ENCODE results near the gene GREB1L.

GREB1L gene

GRCh38 chr18:21450503-21450902 lies 208.5 kb downstream of the GREB1L start:
- no peak for DNase-seq (ENCODE audit: low spot score)

DNA sequence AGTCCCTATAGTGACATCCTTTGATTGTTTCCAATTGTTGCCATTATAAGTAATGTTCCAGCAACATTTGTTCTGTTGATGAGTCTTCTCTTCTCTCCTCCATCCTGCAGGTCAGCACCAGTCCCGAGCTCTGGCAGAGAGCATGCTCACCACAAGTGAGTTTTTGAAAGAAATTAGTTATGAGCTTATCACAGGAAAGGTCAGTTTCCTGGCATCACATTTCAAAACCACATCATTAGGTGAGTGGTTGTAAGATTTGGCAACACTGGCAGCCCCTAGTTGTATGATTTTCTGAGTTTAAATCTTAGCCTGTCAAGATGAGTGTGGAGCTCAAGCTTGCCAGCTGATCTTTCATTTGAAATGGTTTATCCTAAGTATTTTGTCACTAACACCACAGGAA lies 208.9 kb downstream of the GREB1L start:
- DNase-seq (ENCODE audit: low spot score) = no peak

- DNase-seq (ENCODE audit: low spot score) = no peak
Observed at GRCh38 chr18:21451851-21452250, 209.8 kb downstream of the GREB1L start.

DNA sequence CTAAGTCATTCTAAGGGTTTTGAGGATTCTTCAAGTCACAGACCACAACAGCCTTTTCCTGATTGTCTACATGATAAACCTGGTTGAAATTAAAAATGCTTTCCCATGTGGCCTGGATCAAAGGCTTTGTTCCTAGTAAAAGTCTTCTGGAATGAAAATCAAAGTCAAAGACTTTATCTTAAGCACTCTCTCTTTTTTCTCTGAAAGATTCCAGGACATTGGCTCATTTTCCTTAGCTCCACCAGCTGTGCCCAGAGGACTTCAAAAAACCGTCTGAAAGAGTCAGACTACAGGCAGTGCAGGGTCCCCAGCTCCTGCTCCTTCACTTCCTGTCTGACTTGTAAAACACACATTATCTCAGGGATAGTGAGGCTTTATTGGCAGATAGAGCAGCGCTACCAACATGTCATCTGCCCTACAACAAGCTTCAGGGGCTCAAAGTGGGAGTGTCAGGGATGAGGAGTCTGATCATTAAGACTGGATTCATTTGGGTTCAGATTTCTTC lies 210.3 kb downstream of the GREB1L start:
- no peak for DNase-seq (ENCODE audit: low spot score)

DNA sequence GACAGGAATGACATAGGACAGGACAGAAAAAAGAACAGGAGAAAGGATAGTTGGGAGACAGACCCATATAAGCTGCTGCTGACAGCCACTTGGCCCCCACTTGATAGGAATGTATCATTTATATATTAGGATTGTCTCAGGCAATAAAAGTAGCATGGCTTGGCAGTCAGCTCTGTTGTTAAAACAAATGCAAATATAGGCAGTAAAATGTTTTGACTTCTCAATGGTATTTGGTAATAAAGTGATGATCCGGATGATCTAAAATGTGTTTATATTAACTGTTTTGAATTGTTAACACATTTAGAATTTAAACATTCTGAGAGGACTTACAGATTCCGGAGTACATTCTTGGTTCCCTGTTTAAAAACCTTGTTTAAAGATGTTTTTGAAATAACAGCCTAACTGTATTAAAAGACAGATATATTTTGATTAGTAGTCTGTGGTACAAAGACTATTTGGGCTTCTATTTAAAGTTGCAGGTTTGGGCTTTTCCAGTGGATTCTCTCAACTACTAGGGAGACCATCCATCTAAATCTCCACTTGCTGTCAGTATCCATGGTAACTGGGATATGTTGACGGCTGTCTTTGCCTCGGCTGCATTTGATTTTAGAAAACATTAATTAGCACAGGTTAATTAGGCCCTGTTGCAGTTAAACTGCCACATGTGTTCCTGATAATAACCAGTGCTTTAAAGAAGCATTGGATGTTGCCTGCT lies 210.9 kb downstream of the GREB1L start:
- no peak for DNase-seq (ENCODE audit: low spot score)

DNA sequence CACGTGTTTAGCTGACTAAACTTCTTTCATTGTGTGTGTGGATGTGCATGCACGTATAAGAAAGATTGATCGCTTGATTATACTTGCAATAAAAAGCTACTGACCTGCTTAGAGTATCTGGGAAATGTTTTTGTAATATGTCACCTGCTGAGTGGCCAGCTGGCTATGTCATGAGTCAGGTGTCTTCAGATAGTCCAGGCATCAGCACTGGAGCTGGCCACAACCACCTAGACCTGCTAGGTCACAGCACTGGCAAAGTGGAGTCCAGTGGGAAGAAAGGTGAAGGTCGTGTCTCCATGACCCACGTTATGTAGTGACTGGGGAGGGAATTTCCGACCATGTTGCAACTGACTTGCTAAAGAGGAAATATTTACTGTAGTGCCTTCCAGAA lies 211.5 kb downstream of the GREB1L start:
- no peak for DNase-seq (ENCODE audit: low spot score)

DNA sequence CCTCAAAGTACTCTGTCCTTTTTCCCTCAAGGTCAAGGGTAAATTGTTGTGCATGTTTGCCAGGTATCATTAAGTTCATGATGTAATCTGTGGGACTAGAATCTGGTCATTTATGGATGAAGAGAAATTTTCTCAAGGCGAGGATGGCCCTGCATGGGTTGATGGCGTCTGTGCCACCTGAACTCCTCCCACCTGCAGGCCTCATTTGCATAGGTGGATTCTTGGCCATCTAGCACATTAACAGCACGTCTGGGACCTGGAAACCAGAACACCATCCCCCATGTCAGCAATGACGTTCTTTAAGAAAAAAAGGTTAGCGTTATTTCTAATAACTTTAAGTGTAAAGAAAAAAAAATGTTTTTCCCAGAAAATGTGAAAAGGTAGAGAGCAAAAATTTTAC lies 212.7 kb downstream of the GREB1L start:
- no peak for DNase-seq (ENCODE audit: low spot score)

GRCh38 chr18:21456428-21457178 lies 214.6 kb downstream of the GREB1L start:
- no peak for DNase-seq (ENCODE audit: low spot score)

DNA sequence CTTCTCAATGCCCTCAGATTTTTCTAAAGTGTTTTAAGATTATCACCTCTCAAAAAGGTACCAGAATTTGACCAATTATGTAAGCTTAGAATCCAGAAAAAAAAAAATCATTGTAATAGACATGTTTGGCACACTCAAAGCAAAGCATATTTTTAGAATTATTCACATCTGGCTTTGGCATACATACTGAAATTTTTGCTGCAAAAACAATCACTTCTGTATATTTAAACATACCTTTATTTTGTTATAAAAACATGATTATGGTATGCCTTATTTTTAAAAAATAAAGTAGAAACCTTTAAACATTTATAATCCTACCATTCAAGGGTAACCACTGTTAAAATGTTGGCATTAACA lies 215.1 kb downstream of the GREB1L start:
- DNase-seq (ENCODE audit: low spot score) = no peak

GRCh38 chr18:21458310-21458709 lies 216.3 kb downstream of the GREB1L start:
- no peak for DNase-seq (ENCODE audit: low spot score)

DNA sequence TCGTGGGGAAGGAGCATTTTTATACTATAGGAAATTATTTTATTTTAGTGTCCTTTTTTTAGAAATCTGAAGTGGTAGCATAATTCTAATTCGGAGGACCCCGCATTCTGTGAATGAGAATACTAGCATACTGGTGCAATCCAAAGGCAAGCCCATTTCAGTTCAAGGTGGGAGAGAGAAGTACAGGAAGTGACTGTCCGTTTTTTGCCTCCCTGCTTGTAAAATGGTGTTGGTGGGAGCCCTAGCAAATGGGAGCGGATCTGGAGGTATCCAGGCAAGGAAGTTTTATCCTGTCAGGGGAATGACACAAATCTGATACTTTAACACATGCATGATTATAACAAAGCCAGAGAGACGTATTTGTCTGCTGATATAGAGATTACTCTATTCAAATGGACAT lies 216.8 kb downstream of the GREB1L start:
- DNase-seq (ENCODE audit: low spot score) = no peak

- DNase-seq (ENCODE audit: low spot score) = no peak
Observed at GRCh38 chr18:21459706-21460286, 217.8 kb downstream of the GREB1L start.

GRCh38 chr18:21461460-21461859 lies 219.4 kb downstream of the GREB1L start:
- no peak for DNase-seq (ENCODE audit: low spot score)

- no peak for DNase-seq (ENCODE audit: low spot score)
Observed at GRCh38 chr18:21463718-21464117, 221.7 kb downstream of the GREB1L start.

GRCh38 chr18:21468514-21469164 lies 226.6 kb downstream of the GREB1L start:
- DNase-seq (ENCODE audit: low spot score) = no peak

DNA sequence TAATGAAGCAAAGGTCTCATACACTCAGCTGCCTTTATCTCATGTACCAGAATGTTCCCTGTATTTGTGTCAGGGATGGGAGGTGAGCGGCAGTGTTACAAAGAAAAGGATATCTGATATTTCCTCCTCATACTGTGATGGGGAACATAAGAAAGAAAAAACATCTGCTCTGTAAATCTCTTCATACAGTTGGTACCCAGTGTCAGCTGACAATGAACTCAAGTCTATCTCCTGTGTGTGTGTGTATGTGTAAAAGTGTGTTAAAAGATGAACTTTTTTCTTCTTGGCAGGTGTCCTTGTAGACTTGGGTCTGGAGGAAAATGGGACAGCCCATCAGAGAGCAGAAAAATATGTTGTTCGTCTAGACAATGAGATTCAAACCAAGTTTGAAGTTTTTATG lies 230.7 kb downstream of the GREB1L start:
- no peak for DNase-seq (ENCODE audit: low spot score)

- DNase-seq (ENCODE audit: low spot score) = no peak
Observed at GRCh38 chr18:21474621-21475020, 232.6 kb downstream of the GREB1L start.

DNA sequence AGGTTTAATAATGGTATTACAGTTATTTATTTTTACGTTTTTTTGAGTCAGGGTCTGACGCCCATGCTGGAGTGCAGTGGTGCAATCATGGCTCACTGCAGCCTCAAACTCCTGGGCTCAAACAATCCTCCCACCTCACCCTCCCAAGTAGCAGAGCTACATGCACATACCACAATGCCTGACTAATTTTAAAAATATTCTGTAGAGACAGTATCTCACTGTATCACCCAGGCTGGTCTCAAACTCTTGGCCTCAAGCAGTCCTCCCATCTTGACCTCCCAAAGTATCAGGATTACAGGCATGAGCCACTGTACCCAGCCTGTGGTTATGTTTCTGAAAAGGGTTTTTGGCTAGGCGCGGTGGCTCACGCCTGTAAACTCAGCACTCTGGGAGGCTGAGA lies 237.7 kb downstream of the GREB1L start:
- DNase-seq (ENCODE audit: low spot score) = no peak

DNA sequence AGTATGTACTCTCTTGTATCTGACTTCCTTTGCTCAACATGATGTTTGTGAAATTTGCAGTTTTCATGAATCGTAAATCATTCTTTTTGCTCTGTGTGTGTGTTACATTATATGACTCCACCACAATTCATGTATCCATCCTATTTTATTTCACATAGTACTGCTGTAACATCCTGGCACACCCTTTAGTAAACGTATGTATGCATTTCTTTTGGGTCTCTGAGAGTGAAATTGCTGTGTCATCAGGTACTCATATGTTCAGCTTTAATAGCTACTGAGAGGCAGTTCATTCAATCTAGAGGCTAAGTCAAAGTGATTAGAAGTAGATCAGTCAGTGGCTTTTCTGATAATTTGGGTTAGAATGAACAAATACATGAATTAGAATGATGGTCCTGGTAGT lies 239.7 kb downstream of the GREB1L start:
- no peak for DNase-seq (ENCODE audit: low spot score)

DNA sequence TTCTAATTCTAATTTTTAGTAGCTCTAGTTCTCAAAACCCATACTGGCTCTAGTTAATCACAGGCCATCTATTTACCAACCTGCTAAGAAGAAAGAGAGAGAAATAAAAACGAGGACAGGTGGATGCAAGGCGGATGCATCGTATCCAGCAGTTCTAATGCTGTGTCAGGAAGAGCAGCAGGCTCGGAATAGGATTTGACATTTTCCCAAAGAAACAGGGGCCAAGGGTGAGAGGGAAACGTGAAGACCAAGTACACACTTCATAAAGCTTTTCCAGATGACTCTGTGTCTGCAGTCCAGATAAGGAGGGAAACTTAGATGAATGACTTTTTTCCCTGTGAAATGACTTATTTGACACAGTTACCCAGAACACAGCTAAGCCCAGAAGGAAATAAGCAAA lies 241.0 kb downstream of the GREB1L start:
- DNase-seq (ENCODE audit: low spot score) = no peak

DNA sequence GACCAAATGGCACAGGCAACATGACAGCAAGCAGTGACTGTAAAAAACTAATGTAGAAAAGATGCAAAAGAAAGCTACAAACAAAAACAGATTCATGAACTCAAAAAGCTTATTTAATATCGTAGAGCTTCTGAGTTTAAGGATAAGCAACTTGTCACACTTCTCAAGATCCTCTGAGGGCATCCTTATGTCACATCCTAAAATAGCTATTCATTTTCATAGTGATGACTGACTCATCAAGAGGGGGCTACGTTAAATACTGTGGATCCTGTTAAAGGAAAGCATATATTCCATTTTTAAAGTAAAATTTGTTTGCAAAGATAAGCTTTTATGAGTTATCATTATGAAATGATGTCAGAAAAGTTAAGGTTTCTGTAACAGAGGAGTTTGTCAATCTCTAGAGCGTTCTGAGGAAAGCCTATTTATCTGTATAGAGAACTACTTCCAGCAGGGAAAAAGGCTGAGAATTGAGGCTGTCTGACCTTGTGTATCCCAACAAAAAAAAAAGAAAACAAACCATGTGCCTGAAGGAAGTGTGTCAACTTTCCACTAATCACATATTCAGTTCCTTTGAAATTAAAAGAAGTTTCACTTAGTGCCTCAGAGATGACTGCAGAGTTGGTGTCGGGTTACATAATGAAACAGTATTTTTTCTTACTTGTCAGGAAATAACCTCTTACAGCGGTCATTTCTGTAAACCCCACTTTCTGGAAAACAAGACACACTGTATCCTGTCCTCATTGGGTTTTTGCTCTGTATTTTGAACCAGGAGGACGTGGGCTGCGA lies 243.0 kb downstream of the GREB1L start:
- no peak for DNase-seq (ENCODE audit: low spot score)

- DNase-seq (ENCODE audit: low spot score) = no peak
Observed at GRCh38 chr18:21486905-21487437, 244.9 kb downstream of the GREB1L start.
